Upper lobe of right lung (tissue), 1 donor: ENCODE results near the gene DAZ4. TPM values are rescaled to one million over a fixed set of nuclear protein-coding genes. Genes with fewer than 3 reads are reported as not detected.
"Not testable (repeated sequence)": the region's sequence is repeated elsewhere in the genome, so short reads cannot be mapped to it uniquely, and the experiment has no call there.

Experiments used
- ATAC-seq: fragments of 200-7000 bp; cut with Tn5 transposase; one replicate; pipeline ENCODE4 v1.9.1; 2020; ENCODE audit warnings: mild to moderate bottlenecking, moderate library complexity
- DNase-seq: peaks from one replicate; pipeline ENCODE4 v3.0.0-alpha.2; 2020
- H3K27ac ChIP-seq: fragments of 200-600 bp; one replicate; pipeline ENCODE4 v1.8.0; 2022
- H3K27me3 ChIP-seq: fragments of 200-600 bp; one replicate; pipeline ENCODE4 v1.8.0; 2022; ENCODE audit warnings: mild to moderate bottlenecking
- H3K36me3 ChIP-seq: fragments of 200-600 bp; one replicate; pipeline ENCODE4 v1.8.0; 2022
- H3K4me1 ChIP-seq: fragments of 200-600 bp; one replicate; pipeline ENCODE4 v1.8.0; 2022
- H3K4me3 ChIP-seq: fragments of 200-600 bp; one replicate; pipeline ENCODE4 v1.8.0; 2022; ENCODE audit warnings: mild to moderate bottlenecking
- H3K9me3 ChIP-seq: fragments of 200-600 bp; one replicate; pipeline ENCODE4 v1.8.0; 2022
- intact Hi-C: fragments of 100-400 bp; cut with DNase I; formaldehyde crosslinking; loops from one replicate; pipeline ENCODE4 v1.11.0; 2022
- long read RNA-seq: library from polyadenylated mRNA; unstranded; transcript quantifications from one replicate; pipeline ENCODE4 v2.0.0, GENCODE V29; 2021
- total RNA-seq: library from RNA; stranded (reverse); fragmentation: NEBNext Ultra II Directional; extraction: Animal tissue kit (Norgen Biotek cat#: 25700); gene quantifications from one replicate; pipeline ENCODE4 v1.2.1, GENCODE V29; 2021
- donor health status: DM: no; HTN: yes; CAD: no; lungs with severe emphysema.

DAZ4 gene
- not detected for total RNA-seq
- long read RNA-seq = 0 reads

DNA sequence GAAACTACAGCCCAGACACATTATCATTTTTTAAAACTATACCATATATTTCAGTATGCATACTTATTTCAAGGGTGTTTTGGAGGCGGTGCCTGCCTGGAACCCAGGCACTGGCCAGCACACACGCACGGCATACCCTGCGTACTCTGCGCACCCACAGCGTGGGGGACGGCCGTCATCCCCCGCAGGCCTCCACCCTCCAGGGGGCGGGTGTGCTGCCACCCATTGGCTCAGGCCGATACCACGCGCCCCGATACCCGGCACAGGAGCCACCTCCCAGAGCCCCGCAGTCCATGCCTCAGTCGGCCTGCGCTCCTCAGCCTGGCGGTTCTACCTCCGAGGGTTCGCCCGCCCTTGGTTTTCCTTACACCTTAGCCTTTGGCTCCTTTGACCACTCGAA, at the start of gene DAZ4:
TSS of gene DAZ4 (plus strand) at position 301 of the 400 bp plus-strand sequence. CDS start 208 bp downstream, outside the sequence.
- H3K27ac ChIP-seq, H3K4me3 ChIP-seq, DNase-seq, H3K4me1 ChIP-seq, intact Hi-C loops, H3K27me3 ChIP-seq, ATAC-seq, H3K9me3 ChIP-seq, H3K36me3 ChIP-seq: not testable (repeated sequence)

GRCh38 chrY:24813293-24813692, 20.4 kb upstream of the DAZ4 start, which contains the start of gene DAZ3:
Gene DAZ3, minus strand, starts transcription at chrY:24813393. Its CDS starts 208 bp downstream, at chrY:24813185.
- intact Hi-C loops, H3K4me3 ChIP-seq, DNase-seq, H3K4me1 ChIP-seq, H3K36me3 ChIP-seq, ATAC-seq, H3K27ac ChIP-seq, H3K27me3 ChIP-seq, H3K9me3 ChIP-seq: not testable (repeated sequence)

GRCh38 chrY:24821836-24822235, 11.9 kb upstream of the DAZ4 start:
- H3K9me3 ChIP-seq, ATAC-seq, DNase-seq, H3K4me3 ChIP-seq, H3K4me1 ChIP-seq, intact Hi-C loops, H3K27me3 ChIP-seq, H3K36me3 ChIP-seq, H3K27ac ChIP-seq: not testable (repeated sequence)

DNA sequence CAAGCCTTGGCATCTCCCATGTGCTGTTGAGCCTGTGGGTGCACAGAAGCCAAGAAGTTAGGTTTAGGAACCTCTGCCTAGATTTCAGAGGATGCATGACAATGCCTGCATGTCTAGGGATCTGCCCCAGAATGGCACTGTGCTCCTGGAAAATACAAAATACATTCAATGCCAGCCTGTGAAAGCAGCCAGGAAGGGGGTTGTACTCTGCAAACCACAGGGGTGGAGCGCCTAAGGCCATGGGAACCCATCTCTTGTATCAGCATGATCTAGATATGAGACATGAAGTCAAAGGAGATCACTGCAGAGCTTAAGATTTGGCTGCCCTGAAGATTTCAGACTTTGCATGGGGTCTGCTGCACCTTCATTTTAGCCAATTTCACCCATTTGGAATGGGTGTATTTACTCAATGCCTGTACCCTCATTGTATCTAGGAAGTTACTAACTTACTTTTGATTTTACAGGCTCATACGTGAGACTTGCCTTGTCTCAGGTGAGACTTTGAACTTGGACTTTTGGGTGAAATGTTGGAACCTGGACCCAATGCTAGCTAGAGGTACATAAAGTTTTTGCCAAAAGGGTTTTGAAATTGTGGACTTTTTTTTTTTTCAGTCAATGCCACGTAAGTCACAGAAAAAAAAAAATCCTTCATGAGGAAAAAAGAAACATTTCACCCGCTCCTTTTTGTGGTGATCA, 9.4 kb upstream of the DAZ4 start:
- H3K27me3 ChIP-seq, H3K4me1 ChIP-seq, H3K4me3 ChIP-seq, H3K9me3 ChIP-seq, H3K36me3 ChIP-seq, intact Hi-C loops, DNase-seq, H3K27ac ChIP-seq, ATAC-seq: not testable (repeated sequence)

- ATAC-seq, intact Hi-C loops, H3K9me3 ChIP-seq, H3K4me1 ChIP-seq, H3K27me3 ChIP-seq, H3K4me3 ChIP-seq, DNase-seq, H3K36me3 ChIP-seq, H3K27ac ChIP-seq: not testable (repeated sequence)
Measured at GRCh38 chrY:24825069-24825468, 8.7 kb upstream of the DAZ4 start.

Other genes starting within 250 kb of the DAZ4 start
- not detected for gene BPY2B, start 215.9 kb upstream of the DAZ4 start, total RNA-seq
- gene DAZ3, start 20.5 kb upstream of the DAZ4 start, total RNA-seq = not detected
- not detected for gene BPY2C, start 218.2 kb downstream of the DAZ4 start, total RNA-seq